HepG2 (cell line): ENCODE data around the gene PMIS2. TPM values are rescaled to one million over a fixed set of nuclear protein-coding genes. Genes with fewer than 3 reads are reported as not detected.
A peak's percentile ranks its signal among the peaks of the same experiment; 100 is the strongest.

Source experiments
- ATM ChIP-seq: fragments of 450-650 bp; IDR thresholded peaks from 2 replicates; pipeline ENCODE4 v1.7.1; 2017; ENCODE audit warnings: mild to moderate bottlenecking, borderline replicate concordance
- BRD4 ChIP-seq: sonication (generic); formaldehyde crosslinking; IDR thresholded peaks from 2 replicates; pipeline ENCODE4 v1.4.0; 2020; ENCODE audit warnings: missing genetic modification reagents
- CHCHD3 ChIP-seq: sonication (generic); formaldehyde crosslinking; IDR thresholded peaks from 2 replicates; pipeline ENCODE4 v1.8.0; 2022; ENCODE audit warnings: mild to moderate bottlenecking, missing genetic modification reagents, moderate library complexity
- FOXC1 ChIP-seq: sonication (generic); formaldehyde crosslinking; IDR thresholded peaks from 2 replicates; pipeline ENCODE4 v1.8.0; 2022; ENCODE audit warnings: mild to moderate bottlenecking, missing genetic modification reagents, borderline replicate concordance
- HES4 ChIP-seq: sonication (generic); formaldehyde crosslinking; IDR thresholded peaks from 2 replicates; pipeline ENCODE4 v1.9.0; 2021; ENCODE audit warnings: mild to moderate bottlenecking, missing genetic modification reagents, borderline replicate concordance
- HHEX ChIP-seq: IDR thresholded peaks from 2 replicates; pipeline ENCODE4 v1.6.1; 2016; ENCODE audit warnings: control low read depth
- LCORL ChIP-seq, 2 experiments: fragments of 450-650 bp in 1 of 2; sonication (generic) in 1 of 2; formaldehyde crosslinking in 1 of 2; IDR thresholded peaks; 2 replicates each; pipeline versions ENCODE4 v1.5.0 to v1.6.1; 2017 to 2020; ENCODE audit warnings: antibody characterized with exemption in 1 of 2, missing genetic modification reagents in 1 of 2
- MATR3 ChIP-seq: sonication (generic); formaldehyde crosslinking; IDR thresholded peaks from 2 replicates; pipeline ENCODE4 v1.4.0; 2020; ENCODE audit warnings: missing genetic modification reagents
- NFKBIZ ChIP-seq: IDR thresholded peaks from 2 replicates; pipeline ENCODE4 v1.6.1; 2018; ENCODE audit warnings: missing genetic modification reagents, missing compliant biosample characterization
- PPARG ChIP-seq: conservative IDR thresholded peaks from 2 replicates; pipeline ENCODE4 v1.6.1; 2016; ENCODE audit warnings: missing biosample characterization, missing genetic modification reagents
- PTBP1 ChIP-seq: fragments of 200-400 bp; formaldehyde crosslinking; IDR thresholded peaks from 2 replicates; pipeline ENCODE4 v1.6.1; 2018; ENCODE audit warnings: low read length, low read depth; ENCODE audit not compliant: poor library complexity, severe bottlenecking
- SMYD3 ChIP-seq: sonication (generic); formaldehyde crosslinking; IDR thresholded peaks from 2 replicates; pipeline ENCODE4 v1.8.1; 2023; ENCODE audit warnings: mild to moderate bottlenecking, missing genetic modification reagents
- SP4 ChIP-seq: sonication (generic); formaldehyde crosslinking; IDR thresholded peaks from 2 replicates; pipeline ENCODE4 v1.8.1; 2023; ENCODE audit warnings: mild to moderate bottlenecking, missing genetic modification reagents
- U2AF2 ChIP-seq: fragments of 200-400 bp; formaldehyde crosslinking; IDR thresholded peaks from 2 replicates; pipeline ENCODE4 v1.6.1; 2017; ENCODE audit warnings: low read depth, mild to moderate bottlenecking, low read length
- ZFP36L2 ChIP-seq: sonication (generic); formaldehyde crosslinking; IDR thresholded peaks from 2 replicates; pipeline ENCODE4 v1.4.0; 2020; ENCODE audit warnings: missing genetic modification reagents
- ZFP37 ChIP-seq: sonication (generic); formaldehyde crosslinking; IDR thresholded peaks from 2 replicates; pipeline ENCODE4 v1.4.0; 2020; ENCODE audit warnings: missing genetic modification reagents, borderline replicate concordance
- ZFP41 ChIP-seq: sonication (generic); formaldehyde crosslinking; IDR thresholded peaks from 2 replicates; pipeline ENCODE4 v1.4.0; 2020; ENCODE audit warnings: mild to moderate bottlenecking, missing genetic modification reagents, borderline replicate concordance
- ZFP62 ChIP-seq: sonication (generic); formaldehyde crosslinking; IDR thresholded peaks from 2 replicates; pipeline ENCODE4 v1.4.0; 2020; ENCODE audit warnings: missing genetic modification reagents
- ZMYM3 ChIP-seq: sonication (generic); formaldehyde crosslinking; IDR thresholded peaks from 2 replicates; pipeline ENCODE4 v1.5.1; 2020; ENCODE audit warnings: mild to moderate bottlenecking, missing genetic modification reagents
- ZNF224 ChIP-seq: sonication (generic); formaldehyde crosslinking; IDR thresholded peaks from 2 replicates; pipeline ENCODE4 v1.5.0; 2020; ENCODE audit warnings: mild to moderate bottlenecking, missing genetic modification reagents
- ZNF354B ChIP-seq: sonication (generic); formaldehyde crosslinking; IDR thresholded peaks from 2 replicates; pipeline ENCODE4 v1.8.0; 2022; ENCODE audit warnings: mild to moderate bottlenecking, missing genetic modification reagents
- ZNF598 ChIP-seq: sonication (generic); formaldehyde crosslinking; IDR thresholded peaks from 2 replicates; pipeline ENCODE4 v1.5.1; 2020; ENCODE audit warnings: mild to moderate bottlenecking, missing genetic modification reagents, borderline replicate concordance
- ZNF644 ChIP-seq: IDR thresholded peaks from 2 replicates; pipeline ENCODE4 v1.6.1; 2016; ENCODE audit warnings: low read depth
- ZNF816 ChIP-seq: sonication (generic); formaldehyde crosslinking; IDR thresholded peaks from 2 replicates; pipeline ENCODE4 v1.8.0; 2022; ENCODE audit warnings: missing genetic modification reagents, mild to moderate bottlenecking, borderline replicate concordance
- ZSCAN31 ChIP-seq: sonication (generic); formaldehyde crosslinking; IDR thresholded peaks from 2 replicates; pipeline ENCODE4 v1.5.0; 2020; ENCODE audit warnings: low read depth, mild to moderate bottlenecking, missing genetic modification reagents
- polyA plus RNA-seq, 8 experiments: library from polyadenylated mRNA; depleted of rRNA in 3 of 8; stranded (reverse) in 7 of 8; unstranded in 1 of 8; fragments of >200 nt; fragmentation: Illumina TruSeq in 4 of 8; extraction: Trizol in 4 of 8; gene quantifications; 2 replicates each; pipeline versions ENCODE4 v1.2.1 to v1.2.3, GENCODE V29; 2011 to 2016; ENCODE audit warnings: low read depth in 4 of 8, missing spikeins in 1 of 8, mixed read lengths in 1 of 8; ENCODE audit not compliant: insufficient read depth in 1 of 8
- total RNA-seq, 5 experiments: library from RNA; depleted of rRNA; stranded (reverse); fragments of >200 nt; fragmentation: Illumina TruSeq; extraction: Trizol; gene quantifications; 2 replicates each; pipeline ENCODE4 v1.2.3, GENCODE V29; 2016; ENCODE audit warnings: low read depth in 1 of 5
- TF ChIP-seq, protein P1 (sequence below): sonication (generic); formaldehyde crosslinking; IDR thresholded peaks from 2 replicates; pipeline ENCODE4 v1.4.0; 2020; ENCODE audit warnings: missing genetic modification reagents
- TF ChIP-seq, protein P2 (sequence below), 2 experiments: sonication (generic) in 1 of 2; formaldehyde crosslinking in 1 of 2; IDR thresholded peaks; 2 replicates each; pipeline versions ENCODE4 v1.4.0 to v1.6.1; 2018 to 2020; ENCODE audit warnings: missing genetic modification reagents in 2 of 2, borderline replicate concordance in 1 of 2, low read depth in 1 of 2, mild to moderate bottlenecking in 1 of 2, missing biosample characterization in 1 of 2
- TF ChIP-seq, protein P3 (sequence below): sonication (generic); formaldehyde crosslinking; IDR thresholded peaks from 2 replicates; pipeline ENCODE4 v1.5.0; 2020; ENCODE audit warnings: missing genetic modification reagents

Gene PMIS2
- total and polyA plus RNA-seq, 2 of the 13 experiments (the other 11 are each of a cell fraction or from before 2014, with no cell fraction given): not detected

DNA sequence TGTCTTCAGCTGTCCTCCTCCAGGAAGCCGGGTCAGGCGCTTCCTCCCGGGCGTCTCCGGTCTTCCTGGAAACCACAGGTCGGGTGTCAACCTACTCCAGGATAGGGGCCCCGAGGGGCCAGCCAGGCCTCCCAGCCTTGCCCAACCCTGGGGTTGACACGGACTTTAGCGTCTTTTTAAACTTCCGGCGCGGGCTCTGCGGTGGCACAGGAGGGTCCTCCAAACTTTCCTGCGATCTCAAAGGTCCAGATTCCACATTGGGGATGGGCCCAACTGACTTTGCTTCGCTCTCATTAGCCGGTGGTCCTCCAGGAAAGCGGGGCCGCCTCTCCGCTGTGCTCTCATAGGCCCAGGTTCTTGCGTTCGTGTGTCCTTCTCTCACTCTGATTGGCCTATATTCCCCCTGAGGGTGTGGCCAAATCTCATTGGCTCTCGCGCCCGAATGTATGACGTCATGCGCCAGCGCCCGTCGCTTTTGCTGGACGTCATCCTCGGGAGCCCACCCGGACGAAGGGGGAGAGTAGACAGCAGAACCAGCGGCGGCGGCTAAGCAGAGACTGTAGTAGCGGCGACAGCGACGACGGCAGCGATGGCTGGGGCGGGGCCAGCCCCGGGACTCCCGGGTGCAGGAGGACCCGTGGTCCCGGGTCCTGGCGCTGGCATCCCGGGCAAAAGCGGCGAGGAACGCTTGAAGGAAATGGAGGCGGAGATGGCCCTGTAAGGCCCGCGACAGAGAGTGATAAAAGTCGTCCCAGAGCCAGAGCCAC is 42.8 kb downstream of the PMIS2 start, which contains the start of gene RBM42 (continued):
- TF ChIP-seq, protein P1, sequence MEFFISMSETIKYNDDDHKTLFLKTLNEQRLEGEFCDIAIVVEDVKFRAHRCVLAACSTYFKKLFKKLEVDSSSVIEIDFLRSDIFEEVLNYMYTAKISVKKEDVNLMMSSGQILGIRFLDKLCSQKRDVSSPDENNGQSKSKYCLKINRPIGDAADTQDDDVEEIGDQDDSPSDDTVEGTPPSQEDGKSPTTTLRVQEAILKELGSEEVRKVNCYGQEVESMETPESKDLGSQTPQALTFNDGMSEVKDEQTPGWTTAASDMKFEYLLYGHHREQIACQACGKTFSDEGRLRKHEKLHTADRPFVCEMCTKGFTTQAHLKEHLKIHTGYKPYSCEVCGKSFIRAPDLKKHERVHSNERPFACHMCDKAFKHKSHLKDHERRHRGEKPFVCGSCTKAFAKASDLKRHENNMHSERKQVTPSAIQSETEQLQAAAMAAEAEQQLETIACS (CRISPR knock-in tag): peak; percentile 36; the same call in 1 of the 2 replicates
- no peak for TF ChIP-seq ATM
- TF ChIP-seq, protein P2, sequence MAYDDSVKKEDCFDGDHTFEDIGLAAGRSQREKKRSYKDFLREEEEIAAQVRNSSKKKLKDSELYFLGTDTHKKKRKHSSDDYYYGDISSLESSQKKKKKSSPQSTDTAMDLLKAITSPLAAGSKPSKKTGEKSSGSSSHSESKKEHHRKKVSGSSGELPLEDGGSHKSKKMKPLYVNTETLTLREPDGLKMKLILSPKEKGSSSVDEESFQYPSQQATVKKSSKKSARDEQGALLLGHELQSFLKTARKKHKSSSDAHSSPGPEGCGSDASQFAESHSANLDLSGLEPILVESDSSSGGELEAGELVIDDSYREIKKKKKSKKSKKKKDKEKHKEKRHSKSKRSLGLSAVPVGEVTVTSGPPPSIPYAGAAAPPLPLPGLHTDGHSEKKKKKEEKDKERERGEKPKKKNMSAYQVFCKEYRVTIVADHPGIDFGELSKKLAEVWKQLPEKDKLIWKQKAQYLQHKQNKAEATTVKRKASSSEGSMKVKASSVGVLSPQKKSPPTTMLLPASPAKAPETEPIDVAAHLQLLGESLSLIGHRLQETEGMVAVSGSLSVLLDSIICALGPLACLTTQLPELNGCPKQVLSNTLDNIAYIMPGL (CRISPR knock-in tag; IDR thresholded peaks at IDR 0.05; ENCODE audit: borderline replicate concordance in 1 of 2, low read depth in 1 of 2): peak; percentile 56 to 66; a peak in 3 of 4 replicates
- no peak for TF ChIP-seq ZNF644 (CRISPR knock-in tag)
- TF ChIP-seq CHCHD3 (CRISPR knock-in tag): no peak
- no peak for TF ChIP-seq ZMYM3
- TF ChIP-seq PPARG (CRISPR knock-in tag): no peak
- peak; percentile 44; the same call in 1 of the 2 replicates for TF ChIP-seq HHEX (CRISPR knock-in tag)
- TF ChIP-seq, protein P3, sequence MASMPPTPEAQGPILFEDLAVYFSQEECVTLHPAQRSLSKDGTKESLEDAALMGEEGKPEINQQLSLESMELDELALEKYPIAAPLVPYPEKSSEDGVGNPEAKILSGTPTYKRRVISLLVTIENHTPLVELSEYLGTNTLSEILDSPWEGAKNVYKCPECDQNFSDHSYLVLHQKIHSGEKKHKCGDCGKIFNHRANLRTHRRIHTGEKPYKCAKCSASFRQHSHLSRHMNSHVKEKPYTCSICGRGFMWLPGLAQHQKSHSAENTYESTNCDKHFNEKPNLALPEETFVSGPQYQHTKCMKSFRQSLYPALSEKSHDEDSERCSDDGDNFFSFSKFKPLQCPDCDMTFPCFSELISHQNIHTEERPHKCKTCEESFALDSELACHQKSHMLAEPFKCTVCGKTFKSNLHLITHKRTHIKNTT (CRISPR knock-in tag): no peak
- no peak; the same call in 1 of the 2 replicates for TF ChIP-seq NFKBIZ
- no peak for TF ChIP-seq ZFP37 (CRISPR knock-in tag)
- no peak for TF ChIP-seq LCORL (IDR thresholded peaks at IDR 0.05)
- TF ChIP-seq LCORL (CRISPR knock-in tag; IDR thresholded peaks at IDR 0.05): peak; percentile 59
- peak; percentile 84; the same call in 1 of the 2 replicates for TF ChIP-seq ZSCAN31 (CRISPR knock-in tag)
- TF ChIP-seq ZNF224 (CRISPR knock-in tag): 0 out of 2 replicates have a peak, but pooled peaks have one; percentile 69
- no peak for TF ChIP-seq U2AF2
- no peak for TF ChIP-seq ZNF816 (CRISPR knock-in tag)
- TF ChIP-seq ZFP36L2 (CRISPR knock-in tag): no peak
- TF ChIP-seq MATR3 (CRISPR knock-in tag): no peak
- no peak for TF ChIP-seq ZNF598
- TF ChIP-seq HES4 (CRISPR knock-in tag): no peak
- no peak for TF ChIP-seq ZFP41 (CRISPR knock-in tag)
- no peak for TF ChIP-seq ZNF354B (CRISPR knock-in tag)
- no peak for TF ChIP-seq ZFP62 (CRISPR knock-in tag)
- peak; percentile 83 for TF ChIP-seq FOXC1 (CRISPR knock-in tag)
- peak; percentile 97 for TF ChIP-seq SP4
- TF ChIP-seq BRD4 (CRISPR knock-in tag): peak; percentile 82; the same call in 1 of the 2 replicates
- no peak for TF ChIP-seq SMYD3 (CRISPR knock-in tag)
- no peak for TF ChIP-seq PTBP1
